ENCODE measurements around the gene PPM1L.

Gene PPM1L

GRCh38 chr3:161107311-161107710 is 351.3 kb downstream of the PPM1L start:
- DNase-seq: no peak

- DNase-seq: no peak
Observed at GRCh38 chr3:161108840-161109239, 352.8 kb downstream of the PPM1L start.

- no peak for DNase-seq
Observed at GRCh38 chr3:161117646-161118045, 361.6 kb downstream of the PPM1L start.

DNA sequence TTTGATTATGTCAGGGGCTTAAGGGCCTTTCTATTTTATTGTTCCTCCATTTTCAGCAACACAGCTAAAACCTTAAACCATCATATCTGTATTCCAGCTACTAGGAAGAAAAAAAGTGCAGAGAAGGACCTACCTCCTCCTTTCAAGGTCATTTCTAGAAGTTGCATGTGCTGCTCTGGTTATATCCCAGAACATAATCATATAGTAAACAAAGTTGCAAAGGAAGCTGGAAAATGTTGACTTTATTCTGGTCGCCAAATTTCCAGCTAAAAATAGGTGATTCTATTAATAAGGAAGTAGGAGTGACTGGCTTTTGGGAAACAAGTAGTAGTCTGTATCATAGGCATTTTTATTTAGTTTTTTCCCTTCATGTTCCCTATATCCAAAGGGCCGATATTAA is 370.5 kb downstream of the PPM1L start:
- no peak for DNase-seq
